ENCODE measurements around the gene BTBD7. TPM values are rescaled to one million over a fixed set of nuclear protein-coding genes. Genes with fewer than 3 reads are reported as not detected.
A peak's percentile ranks its signal among the peaks of the same experiment; 100 is the strongest.

BTBD7 gene
- total RNA-seq, 2 donors from 2014 or later = 25.2 to 31.4 TPM

DNA sequence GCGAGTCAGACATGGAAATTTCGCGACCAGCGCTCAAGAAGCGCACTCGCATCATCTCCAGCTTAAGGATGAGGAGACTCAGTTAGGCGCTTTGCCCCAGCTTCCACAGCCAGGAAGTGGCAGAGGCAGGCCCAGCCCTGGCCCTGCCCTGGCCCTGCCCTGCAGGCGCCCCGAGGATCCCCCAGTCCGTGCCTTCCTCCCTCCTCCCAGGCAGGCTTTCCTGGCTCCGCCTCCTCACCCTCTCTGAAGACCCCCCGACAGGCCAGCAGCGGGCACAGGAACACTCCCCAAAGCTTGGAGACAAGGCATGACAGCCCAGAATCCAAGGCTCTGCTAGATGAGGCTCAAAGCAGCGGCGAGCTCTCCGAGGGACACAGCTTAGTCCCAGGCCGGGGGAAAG is 100.7 kb downstream of the BTBD7 start:
- DNase-seq (ENCODE audit: low spot score) (no peak), ATAC-seq (no peak)
- Mint-ChIP-seq H3K4me3 (no peak overlapping the region), H3K4me1 (ENCODE audit: low read depth in 2 of 2) (peaks cover 0 to 17% of the 10 kb centered on the region in 2 donors), H3K27me3 (peaks cover 0 to 26% of the 10 kb centered on the region in 2 donors), H3K27ac (no peak overlapping the region), H3K9me3 (no peaks in the 10 kb centered on the region), H3K36me3 (peaks cover 9% of the 10 kb centered on the region)

DNA sequence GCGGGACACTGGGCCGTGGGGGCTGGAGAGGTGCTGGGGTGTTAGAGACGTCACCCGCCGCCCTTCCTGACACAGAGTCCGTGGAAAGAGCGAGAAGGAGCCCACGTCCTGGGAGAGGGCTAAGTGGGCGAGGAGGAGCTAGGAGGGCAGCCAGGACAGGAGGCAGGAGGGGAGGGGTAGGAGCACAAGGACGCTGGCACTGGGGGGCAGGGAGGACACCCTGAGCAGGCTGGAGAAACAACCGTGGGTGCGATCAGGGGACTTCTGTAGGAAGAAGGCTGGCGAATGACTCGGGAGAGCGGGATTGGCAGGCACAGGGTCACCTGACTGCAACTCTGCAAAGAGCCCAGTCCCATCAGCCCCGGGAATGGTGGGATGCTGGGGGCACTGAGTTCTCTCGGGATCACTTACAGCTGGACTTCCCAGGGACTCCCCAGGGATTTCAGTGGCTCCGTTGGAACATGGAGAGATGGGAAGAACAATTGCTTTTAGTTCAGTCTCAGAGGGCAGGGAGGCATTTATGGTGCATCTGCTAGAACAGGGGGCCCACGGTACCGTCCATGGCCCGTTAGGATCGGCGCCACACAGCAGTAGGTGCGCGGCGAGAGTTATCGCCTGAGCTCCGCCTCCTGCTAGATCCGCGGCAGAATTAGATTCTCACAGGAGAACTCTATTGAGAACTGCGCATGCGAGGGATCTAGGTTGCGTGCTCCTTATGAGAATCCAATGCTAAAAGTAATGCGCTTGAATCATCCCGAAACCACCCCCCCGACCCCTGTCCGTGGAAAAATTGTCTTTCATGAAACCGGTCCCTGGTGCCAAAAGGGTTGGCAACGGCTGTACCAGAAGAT is 101.5 kb downstream of the BTBD7 start:
- Mint-ChIP-seq H3K27ac (no peak overlapping the region), H3K4me1 (ENCODE audit: low read depth in 2 of 2) (peaks cover 0 to 17% of the 10 kb centered on the region in 2 donors), H3K4me3 (no peak overlapping the region), H3K27me3 (peaks cover 0 to 26% of the 10 kb centered on the region in 2 donors), H3K9me3 (no peaks in the 10 kb centered on the region), H3K36me3 (peaks cover 14% of the 10 kb centered on the region)
- DNase-seq (ENCODE audit: low spot score) = no peak
- ATAC-seq = peak in 1 of 2 donors; percentile 40

DNA sequence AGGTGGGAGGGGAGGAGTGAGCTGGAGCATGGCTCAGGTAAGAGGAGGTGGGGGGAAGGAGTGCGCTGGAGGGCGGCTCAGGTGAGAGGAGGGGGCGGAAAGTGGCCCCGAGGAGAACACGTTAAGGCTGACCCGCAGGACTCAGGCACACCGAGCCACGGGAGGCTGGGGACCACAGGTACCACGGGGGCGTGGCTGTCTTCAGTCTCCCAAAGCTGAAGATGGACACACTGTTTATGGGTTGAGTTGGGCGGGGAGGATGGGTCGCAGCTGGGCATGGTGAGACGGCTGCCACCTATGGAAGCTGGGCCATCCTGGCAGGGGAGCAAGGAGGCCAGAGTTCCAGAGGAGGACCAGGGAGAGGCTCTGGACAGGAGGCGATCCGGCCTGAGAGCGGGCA is 102.3 kb downstream of the BTBD7 start:
- no peak for DNase-seq (ENCODE audit: low spot score)
- Mint-ChIP-seq H3K9me3 (no peaks in the 10 kb centered on the region), H3K4me1 (ENCODE audit: low read depth in 2 of 2) (peaks cover 0 to 17% of the 10 kb centered on the region in 2 donors), H3K36me3 (peaks cover 20% of the 10 kb centered on the region), H3K27me3 (peaks cover 0 to 26% of the 10 kb centered on the region in 2 donors), H3K27ac (no peak overlapping the region), H3K4me3 (no peak overlapping the region)
- peak in 1 of 2 donors; percentile 26 for ATAC-seq

DNA sequence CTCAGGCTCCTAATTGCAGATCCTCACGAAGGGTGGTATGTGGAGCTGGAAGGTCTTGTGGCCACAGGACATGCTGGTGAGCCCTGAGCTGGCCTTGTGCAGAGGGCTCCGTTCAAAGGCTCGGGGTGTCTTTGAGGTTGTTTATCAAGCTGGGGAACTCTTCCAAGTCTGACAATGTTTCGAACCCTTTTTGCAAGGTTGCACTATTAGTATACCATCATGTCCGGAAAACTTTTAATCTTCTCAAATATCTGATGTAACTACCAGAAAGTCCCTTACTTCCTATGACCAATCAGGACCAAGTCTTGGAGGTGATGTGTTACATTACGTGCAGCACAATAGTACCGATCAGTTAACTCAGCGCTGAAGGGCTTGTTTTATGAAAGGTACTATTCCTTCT is 104.3 kb downstream of the BTBD7 start:
- Mint-ChIP-seq H3K4me1 (ENCODE audit: low read depth in 2 of 2) (peaks cover 0 to 9% of the 10 kb centered on the region in 2 donors), H3K9me3 (no peaks in the 10 kb centered on the region), H3K27me3 (peaks cover 0 to 18% of the 10 kb centered on the region in 2 donors), H3K4me3 (no peak overlapping the region), H3K27ac (no peak overlapping the region), H3K36me3 (peaks cover 20% of the 10 kb centered on the region)
- DNase-seq (ENCODE audit: low spot score) = no peak
- ATAC-seq = no peak

DNA sequence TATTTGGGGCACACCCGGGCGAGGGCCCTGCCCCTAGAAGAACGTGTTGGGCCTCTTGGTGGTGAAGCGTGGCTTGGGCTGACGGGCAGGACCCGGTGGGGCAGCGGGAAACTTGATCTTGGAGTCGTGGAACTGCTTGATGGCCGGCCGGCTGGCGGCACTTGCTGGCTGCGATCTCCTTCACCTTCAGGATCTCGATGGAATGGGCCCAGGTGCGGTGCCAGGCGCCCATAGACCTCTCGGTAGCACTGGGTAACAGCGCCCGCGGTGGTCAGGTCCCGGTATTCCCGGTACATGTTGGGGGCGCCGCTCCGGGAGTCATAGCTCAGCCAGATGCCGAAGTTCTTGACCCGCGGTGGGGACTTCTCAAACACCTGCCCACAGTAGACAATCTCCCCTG is 109.3 kb downstream of the BTBD7 start:
- no peaks in the 10 kb centered on the region for H3K27me3 Mint-ChIP-seq
- DNase-seq (ENCODE audit: low spot score) (no peak), ATAC-seq (no peak)
- no peaks in the 10 kb centered on the region for H3K4me1 Mint-ChIP-seq (ENCODE audit: low read depth in 2 of 2)
- no peak overlapping the region for H3K4me3 Mint-ChIP-seq
- H3K27ac Mint-ChIP-seq = no peak overlapping the region
- no peaks in the 10 kb centered on the region for H3K9me3 Mint-ChIP-seq
- peaks cover 35% of the 10 kb centered on the region for H3K36me3 Mint-ChIP-seq

DNA sequence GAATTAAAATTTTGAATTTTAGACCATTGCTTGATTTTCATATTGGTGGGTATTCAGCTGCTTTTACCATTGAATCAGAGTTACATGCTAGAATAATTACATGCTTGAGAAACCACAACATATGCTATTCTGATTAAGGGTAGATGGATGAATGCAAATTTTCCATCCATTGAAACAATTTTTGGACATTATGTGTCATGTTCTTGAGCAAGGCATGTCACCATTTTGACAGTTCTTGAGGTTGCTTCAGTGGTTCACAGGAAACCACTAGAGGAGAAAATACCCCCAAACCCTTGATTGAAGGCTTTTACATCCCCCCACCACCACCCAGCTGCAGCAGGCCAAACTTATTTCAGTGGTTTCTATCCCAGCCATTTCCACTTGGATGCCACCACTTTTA is 112.3 kb downstream of the BTBD7 start:
- peaks cover 25% of the 10 kb centered on the region for H3K36me3 Mint-ChIP-seq

DNA sequence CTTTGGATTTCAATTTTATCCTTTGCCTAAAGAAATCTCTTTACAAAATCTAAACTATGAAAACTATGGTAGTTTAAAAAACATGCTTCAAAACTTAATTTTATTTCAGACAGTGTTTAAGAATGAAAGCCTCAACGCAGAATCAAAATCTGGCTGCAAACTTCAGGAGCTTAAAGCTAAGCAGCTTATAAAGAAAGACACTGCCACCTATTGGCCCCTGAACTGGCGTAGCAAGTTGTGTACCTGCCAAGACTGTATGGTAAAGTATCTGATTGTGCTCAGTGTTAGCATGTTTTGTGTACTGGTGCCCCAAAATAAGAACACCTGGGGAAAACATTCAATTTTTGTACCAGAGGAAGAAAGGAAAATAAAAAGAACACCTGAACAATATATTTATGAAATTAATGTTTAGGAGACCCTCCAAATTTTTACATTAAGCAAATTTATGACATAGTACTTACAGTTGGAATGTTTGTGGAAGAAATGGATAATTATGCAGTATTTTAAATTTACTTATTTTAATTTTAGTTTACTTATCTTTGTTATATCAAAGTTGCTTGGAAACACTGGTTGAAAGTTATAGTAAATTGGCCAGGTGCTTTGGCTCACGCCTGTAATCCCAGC is 113.6 kb downstream of the BTBD7 start:
- no peak for DNase-seq (ENCODE audit: low spot score)
- no peak for ATAC-seq
- Mint-ChIP-seq H3K27ac (no peak overlapping the region), H3K27me3 (no peaks in the 10 kb centered on the region), H3K4me1 (ENCODE audit: low read depth in 2 of 2) (no peaks in the 10 kb centered on the region), H3K36me3 (peaks cover 27% of the 10 kb centered on the region), H3K4me3 (no peak overlapping the region), H3K9me3 (no peaks in the 10 kb centered on the region)

More for the DNA sequence above, 112.3 kb downstream of the BTBD7 start:
- H3K4me3 Mint-ChIP-seq = no peak overlapping the region
- ATAC-seq (no peak), DNase-seq (ENCODE audit: low spot score) (no peak)
- no peaks in the 10 kb centered on the region for H3K4me1 Mint-ChIP-seq (ENCODE audit: low read depth in 2 of 2)
- no peaks in the 10 kb centered on the region for H3K9me3 Mint-ChIP-seq
- no peaks in the 10 kb centered on the region for H3K27me3 Mint-ChIP-seq
- H3K27ac Mint-ChIP-seq = no peak overlapping the region

DNA sequence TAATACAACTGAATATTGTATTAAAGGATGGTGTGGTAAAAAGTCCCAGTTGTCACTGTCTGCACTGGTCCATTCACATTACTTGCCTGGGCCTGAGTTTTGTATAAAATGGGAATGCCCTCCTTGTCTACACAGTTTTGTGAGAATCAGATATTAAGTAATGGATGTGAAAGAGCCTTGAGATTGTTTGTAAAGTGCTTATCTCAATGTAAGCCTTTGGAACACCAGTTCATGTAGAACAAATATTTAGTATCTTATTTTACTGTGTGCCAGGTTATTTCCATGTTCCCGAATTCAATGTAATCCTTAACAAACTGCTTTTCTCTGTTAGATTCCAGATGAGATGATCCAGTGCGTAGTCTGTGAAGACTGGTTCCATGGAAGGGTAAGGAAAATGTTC is 118.2 kb downstream of the BTBD7 start:
- DNase-seq (ENCODE audit: low spot score) (no peak), ATAC-seq (no peak)
- Mint-ChIP-seq H3K36me3 (peaks cover 29% of the 10 kb centered on the region), H3K4me1 (ENCODE audit: low read depth in 2 of 2) (no peaks in the 10 kb centered on the region), H3K27ac (no peak overlapping the region), H3K9me3 (no peaks in the 10 kb centered on the region), H3K27me3 (no peaks in the 10 kb centered on the region), H3K4me3 (no peak overlapping the region)

DNA sequence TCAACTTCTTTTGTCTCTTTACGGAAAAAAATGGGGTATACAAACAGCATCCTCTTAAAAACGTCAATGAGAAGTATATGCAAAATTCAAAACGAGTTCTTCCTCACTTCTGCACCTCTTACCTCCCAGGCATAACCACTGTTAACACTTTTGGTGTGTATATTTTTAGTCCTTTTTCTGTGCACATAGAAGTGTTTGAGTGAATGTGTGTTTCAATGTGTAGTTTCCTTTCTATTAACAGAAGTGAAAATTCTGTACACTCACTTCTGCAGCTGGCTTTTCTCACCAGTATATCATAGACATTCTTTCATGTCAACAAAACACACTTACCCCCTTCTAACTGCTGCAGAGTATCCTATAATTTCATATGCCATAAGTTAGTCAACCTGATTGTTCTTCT is 120.4 kb downstream of the BTBD7 start:
- Mint-ChIP-seq H3K9me3 (no peaks in the 10 kb centered on the region), H3K36me3 (peaks cover 23% of the 10 kb centered on the region), H3K27ac (no peak overlapping the region), H3K4me1 (ENCODE audit: low read depth in 2 of 2) (peaks cover 5 to 16% of the 10 kb centered on the region in 2 donors), H3K4me3 (no peak overlapping the region), H3K27me3 (no peaks in the 10 kb centered on the region)
- no peak for DNase-seq (ENCODE audit: low spot score)
- ATAC-seq = no peak

DNA sequence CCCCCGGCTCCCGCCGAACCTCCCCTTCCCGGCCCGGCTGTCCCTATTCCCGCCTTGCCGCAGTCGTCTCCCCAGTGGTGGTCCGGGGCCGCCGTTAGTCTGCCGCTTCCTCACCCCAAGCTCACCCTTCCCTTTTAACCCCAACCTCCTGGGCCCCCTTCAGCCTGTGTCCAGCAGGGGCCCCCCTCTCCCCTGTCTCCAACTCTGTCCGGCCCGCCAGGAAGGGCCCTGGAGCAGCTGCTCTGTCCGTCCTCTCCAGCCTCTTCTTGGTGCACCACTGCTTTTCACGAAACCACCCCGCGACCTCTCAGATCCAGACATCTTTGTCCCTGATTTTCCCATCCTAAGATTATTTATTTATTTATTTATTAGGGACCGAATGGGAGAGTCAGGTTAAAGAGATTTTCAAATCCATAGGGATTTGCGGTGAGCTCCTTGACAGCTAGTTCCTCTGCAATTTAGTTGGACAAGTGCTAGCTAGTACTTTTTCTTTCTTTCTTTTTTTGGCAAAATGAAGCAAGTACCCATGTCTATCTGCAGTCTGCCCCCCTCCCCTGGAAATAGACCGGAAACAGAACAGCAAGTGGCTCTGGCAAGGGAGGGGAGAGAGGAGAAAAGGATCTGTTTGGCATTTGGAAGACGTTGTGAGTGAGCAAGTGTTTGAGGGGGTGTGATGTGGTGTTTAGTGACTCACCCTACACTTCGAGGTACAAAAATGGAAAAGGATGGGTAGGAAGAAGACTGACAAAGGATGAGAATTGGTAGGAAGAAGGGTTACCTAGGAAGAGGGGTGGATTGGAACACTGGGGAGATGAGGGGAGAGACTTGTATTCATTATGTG is 125.1 kb downstream of the BTBD7 start:
- Mint-ChIP-seq H3K4me1 (ENCODE audit: low read depth in 2 of 2) (peaks cover 27 to 38% of the 10 kb centered on the region in 2 donors), H3K9me3 (no peaks in the 10 kb centered on the region), H3K27me3 (no peaks in the 10 kb centered on the region), H3K4me3 (peak overlapping the region; percentile 89), H3K27ac (peak overlapping the region; percentile 97 to 99), H3K36me3 (peaks cover 11% of the 10 kb centered on the region)
- peak; percentile 65 for DNase-seq (ENCODE audit: low spot score)
- peak; percentile 65 to 74 for ATAC-seq

DNA sequence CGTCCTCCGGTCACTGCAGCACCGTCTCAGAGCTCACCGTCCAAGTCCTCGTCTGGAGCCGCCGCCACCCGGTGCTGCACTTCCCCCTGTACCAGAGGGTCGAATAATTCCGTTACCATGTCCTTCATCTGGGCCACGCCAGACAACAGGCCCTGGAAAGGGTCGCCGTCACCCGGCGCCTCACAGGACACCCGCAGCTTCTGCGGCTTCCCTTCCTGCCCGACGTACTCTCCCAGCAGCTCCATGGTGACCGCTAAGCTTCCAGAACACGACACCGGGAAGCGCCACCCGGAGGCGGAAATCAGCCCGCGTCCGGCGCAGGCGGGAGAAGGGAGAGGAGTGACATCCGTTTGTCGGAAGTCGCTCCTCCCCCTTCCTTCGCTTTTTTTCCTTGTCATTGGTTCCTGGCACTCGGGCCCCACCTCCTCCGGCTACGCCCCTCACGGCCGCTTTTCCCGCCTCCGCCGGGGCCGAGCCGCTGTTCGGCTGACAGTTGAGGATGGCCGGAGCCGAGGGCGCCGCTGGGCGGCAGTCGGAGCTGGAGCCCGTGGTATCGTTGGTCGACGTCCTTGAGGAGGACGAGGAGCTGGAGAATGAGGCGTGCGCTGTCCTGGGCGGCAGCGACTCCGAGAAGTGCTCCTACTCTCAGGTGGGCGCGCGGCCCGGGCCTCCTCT is 125.9 kb downstream of the BTBD7 start, which contains the start of the genes GON7 and UBR7:
TSS of gene GON7 (minus strand) at position 273 of the 675 bp plus-strand sequence. CDS start at position 245, 28 bp downstream.
TSS of gene UBR7 (plus strand) at position 464 of the 675 bp plus-strand sequence. CDS start at position 500, 36 bp downstream.
- Mint-ChIP-seq H3K27me3 (no peaks in the 10 kb centered on the region), H3K36me3 (peaks cover 5% of the 10 kb centered on the region), H3K27ac (peak within 1 kb of the TSS; percentile 97 to 99), H3K9me3 (no peaks in the 10 kb centered on the region), H3K4me3 (peak within 1 kb of the TSS; percentile 89), H3K4me1 (ENCODE audit: low read depth in 2 of 2) (peaks cover 27 to 38% of the 10 kb centered on the region in 2 donors)
- ATAC-seq (peak; percentile 95 to 98), DNase-seq (ENCODE audit: low spot score) (peak; percentile 94)

DNA sequence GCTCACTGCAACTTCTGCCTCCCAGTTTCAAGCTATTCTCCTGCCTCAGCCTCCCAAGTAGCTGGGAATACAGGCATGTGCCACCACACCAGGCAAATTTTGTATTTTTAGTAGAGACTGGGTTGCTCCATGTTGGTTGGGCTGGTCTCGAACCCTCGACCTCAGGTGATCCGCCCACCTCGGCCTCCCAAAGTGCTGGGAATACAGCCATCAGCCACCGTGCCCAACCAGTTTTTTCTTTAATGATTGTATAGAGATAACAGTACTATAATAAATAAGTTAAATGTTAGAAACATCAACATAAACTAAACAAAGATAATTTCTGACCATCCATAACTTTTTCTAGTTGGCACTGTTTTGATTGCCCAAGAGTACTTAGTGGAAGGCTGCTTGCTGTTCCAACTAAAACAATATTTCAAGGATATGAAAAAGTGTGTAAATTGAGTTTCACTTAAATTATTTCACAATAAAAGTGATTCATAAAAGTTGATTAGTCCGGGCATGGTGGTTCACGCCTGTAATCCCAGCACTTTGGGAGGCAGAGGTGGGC is 131.6 kb downstream of the BTBD7 start:
- no peaks in the 10 kb centered on the region for H3K9me3 Mint-ChIP-seq
- DNase-seq (ENCODE audit: low spot score) = no peak
- peaks cover 16 to 17% of the 10 kb centered on the region in 2 donors for H3K4me1 Mint-ChIP-seq (ENCODE audit: low read depth in 2 of 2)
- H3K27ac Mint-ChIP-seq = no peak overlapping the region
- ATAC-seq = no peak
- H3K27me3 Mint-ChIP-seq = no peaks in the 10 kb centered on the region
- H3K36me3 Mint-ChIP-seq = no peaks in the 10 kb centered on the region
- no peak overlapping the region for H3K4me3 Mint-ChIP-seq

DNA sequence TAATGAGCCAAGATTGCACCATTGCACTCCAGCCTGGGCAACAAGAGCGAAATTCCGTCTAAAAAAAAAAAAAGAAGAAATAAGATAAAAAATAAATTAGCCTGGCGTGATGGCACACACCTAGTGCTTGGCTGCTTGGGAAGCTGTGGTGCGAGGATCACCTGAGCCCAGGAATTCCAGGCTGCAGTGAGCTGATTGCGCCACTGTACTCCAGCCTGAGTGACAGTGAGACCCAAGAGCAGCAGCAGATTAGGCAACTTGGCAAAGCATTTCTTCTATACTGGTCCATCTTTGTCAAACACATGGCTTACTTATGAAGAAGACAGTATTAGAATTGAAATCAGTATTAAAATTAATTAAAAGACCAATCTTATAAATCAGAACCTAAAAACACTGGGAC is 132.3 kb downstream of the BTBD7 start:
- Mint-ChIP-seq H3K4me1 (ENCODE audit: low read depth in 2 of 2) (peaks cover 9 to 10% of the 10 kb centered on the region in 2 donors), H3K36me3 (no peaks in the 10 kb centered on the region), H3K4me3 (no peak overlapping the region), H3K27ac (no peak overlapping the region), H3K27me3 (no peaks in the 10 kb centered on the region), H3K9me3 (no peaks in the 10 kb centered on the region)
- DNase-seq (ENCODE audit: low spot score) (no peak), ATAC-seq (no peak)
